NCI-H1092 (cell line): Measurements from ENCODE around the gene MRM2.

Experiments used
- DNase-seq: peaks from one replicate; lab custom pipeline; 2025; lab: John Stamatoyannopoulos, UW

MRM2 gene

DNA sequence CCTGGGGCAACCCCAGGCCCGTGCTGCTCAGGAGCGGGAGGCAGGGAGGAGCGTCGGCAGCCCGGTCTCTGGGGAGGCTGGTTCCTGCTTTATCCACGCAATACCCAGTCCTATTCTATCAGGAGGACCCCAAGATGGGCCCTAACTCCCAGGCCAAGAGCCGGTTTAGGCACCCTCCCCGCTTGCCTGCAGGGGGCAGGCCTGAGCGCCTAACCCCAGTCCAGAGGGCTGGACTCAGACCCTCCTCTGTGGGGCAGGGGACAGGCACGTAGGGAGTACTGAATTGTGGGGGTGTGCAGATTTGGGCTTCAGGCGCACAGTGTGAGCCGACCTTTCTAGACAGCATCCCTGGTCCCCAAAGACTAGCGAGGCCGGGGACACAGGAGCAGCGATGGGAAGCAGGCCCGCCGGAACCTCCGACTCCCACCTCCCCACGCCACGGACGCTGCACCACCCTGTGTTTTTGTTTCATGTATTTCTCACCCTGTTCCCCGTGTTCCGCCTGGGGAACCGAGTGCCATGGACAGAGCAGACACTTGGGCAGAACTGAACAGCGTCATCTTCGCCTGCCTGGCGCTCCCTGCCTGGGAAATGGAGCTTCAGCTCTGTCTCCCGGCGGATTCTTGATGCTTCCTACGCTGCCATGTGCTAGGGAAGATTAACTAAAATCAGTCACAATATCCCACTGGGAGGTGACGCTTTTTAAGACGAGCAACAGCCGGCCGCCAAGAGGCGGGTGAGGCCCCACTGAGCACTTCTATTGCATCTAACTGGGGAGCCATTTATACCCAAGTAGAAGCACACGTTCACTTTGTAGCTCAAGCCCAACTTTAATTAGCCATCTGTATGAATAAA is 5.4 kb upstream of the MRM2 start:
- DNase-seq: no peak

DNA sequence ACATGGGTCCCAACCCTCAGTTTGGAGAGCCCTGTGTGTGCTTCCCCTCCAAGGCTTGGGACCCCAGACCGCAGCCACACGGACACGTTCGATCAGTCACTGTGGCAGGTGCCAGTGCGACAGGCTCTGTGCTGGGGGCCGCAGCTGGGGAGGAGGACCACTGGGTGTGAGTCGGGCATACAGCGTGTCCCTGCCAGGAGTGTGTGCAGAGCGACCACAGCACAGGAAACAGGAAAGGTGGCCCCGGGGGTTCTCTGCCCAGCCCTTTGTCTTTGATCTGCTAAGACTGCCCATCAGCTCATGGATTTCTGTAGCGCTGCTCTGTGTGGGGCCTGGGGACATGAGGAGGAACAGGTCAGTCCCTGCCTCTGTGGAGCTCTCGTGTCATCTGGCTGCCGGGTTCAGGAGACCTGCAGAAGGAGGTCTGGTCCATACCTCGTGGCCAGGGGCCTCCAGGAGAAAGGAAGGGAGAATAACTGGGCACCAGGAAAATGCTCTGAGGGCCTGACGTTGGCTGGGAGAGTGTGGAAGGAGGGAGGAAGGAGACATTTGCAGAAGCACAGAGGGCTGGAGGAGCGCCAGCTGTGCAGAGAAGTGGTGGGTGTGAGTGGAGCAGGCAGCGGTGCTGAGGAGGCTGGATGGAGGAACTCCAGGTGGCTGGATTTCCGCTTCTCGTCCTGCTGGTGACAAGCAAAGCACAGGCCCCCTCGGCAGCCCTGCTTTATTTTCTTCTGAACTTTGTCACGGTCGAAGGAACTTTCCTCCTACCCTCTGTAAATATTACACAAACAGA is 4.1 kb upstream of the MRM2 start:
- no peak for DNase-seq

DNA sequence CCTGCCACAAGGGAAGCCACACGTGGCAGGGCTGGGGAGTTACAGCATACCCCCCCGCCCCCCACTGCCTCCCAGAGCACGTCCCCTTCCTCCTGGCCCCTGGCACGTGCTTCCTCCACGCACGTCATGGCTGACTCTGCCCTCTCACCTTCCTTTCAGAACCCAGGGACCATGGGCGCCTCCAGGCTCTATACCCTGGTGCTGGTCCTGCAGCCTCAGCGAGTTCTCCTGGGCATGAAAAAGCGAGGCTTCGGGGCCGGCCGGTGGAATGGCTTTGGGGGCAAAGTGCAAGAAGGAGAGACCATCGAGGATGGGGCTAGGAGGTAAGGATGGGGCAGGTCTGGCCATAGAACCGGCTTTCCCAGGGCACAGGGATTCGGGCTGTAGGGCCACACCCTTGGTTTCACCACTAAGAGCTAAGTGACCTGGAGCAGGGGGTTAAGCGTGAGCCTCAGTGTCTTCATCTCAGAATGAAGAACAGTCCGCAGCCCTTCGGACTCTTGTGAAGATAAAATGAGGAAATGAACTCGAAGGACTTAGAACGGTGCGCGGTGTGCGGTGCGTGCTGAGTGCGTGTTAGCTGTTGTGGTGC is 2.5 kb upstream of the MRM2 start:
- no peak for DNase-seq

DNA sequence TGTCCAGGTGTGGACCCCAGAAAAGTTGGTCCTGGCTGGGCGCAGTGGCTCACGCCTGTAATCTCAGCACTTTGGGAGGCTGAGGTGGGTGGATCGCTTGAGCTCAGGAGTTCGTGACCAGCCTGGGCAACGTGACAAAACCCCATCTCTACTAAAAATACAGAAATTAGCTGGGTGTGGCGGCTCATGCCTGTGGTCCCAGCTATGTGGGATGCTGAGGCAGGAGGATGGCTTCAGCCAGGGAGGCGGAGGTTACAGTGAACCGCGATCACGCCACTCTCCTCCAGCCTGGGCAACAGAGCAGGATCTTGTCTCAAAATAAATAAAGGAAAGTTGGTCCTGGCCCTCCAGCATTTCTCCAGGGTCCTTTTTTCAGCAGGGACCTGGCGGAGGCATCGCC is 1.5 kb upstream of the MRM2 start:
- DNase-seq: no peak

DNA sequence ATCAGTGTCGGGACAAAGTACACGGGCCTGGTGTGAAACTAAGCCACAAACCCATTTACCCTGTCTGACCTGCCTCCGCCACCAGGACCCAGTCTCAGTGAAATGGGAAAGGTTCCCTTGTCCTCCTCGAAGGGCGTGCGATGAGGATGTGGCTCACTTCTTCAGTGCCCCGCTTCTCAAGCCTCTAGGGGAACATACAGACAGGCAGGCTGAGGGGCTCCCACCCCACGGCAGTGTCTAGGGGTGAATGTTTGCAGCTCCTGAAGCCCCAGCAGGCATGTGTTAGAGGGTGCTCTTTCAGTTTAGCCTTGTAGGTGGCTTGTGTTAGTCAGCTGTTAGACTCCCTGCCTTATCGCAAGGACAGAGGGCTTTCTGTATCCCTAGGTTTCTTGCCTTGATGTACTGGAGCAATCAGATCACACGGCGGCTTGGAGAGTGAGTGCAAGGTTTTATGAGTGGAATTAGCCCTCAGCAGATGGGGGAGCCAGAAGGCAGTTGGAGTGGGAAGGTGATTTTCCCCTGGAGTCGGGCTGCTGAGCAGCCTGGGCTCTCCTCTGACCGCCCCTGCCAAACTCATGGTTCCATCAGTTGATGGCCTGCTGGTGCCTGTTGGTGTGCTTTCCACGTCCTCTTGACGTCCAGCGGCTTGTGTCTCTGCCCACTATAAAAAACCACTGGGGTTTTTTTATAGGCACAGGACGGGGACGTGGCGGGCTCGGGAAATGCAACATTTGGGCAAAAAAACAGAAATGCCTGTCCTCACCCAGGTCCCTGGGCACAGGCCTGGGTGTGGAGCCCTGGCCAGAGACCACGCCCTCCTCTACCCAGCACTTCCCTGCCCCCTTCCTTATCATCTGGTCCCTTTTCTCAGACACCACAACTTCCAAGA is 780 bp upstream of the MRM2 start:
- no peak for DNase-seq

DNA sequence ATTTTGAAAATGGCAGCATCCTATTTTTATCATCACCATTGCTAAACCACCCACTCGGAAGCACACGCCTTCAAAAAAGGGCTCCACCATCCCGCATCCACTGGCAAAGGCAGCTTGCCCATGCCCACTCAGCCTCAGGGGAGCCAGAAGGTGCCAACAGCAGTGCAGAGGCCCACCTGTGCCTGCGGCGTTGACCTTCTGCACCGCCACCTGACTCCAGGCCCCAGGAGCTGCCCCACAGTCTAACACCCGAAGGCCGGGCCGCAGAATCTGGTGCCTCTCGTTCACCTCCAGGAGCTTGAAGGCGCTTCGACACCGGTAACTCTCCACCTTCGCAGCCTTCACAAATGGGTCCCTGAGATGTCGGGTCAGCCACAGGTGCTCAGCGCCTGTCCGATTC is 2.8 kb downstream of the MRM2 start:
- no peak for DNase-seq

DNA sequence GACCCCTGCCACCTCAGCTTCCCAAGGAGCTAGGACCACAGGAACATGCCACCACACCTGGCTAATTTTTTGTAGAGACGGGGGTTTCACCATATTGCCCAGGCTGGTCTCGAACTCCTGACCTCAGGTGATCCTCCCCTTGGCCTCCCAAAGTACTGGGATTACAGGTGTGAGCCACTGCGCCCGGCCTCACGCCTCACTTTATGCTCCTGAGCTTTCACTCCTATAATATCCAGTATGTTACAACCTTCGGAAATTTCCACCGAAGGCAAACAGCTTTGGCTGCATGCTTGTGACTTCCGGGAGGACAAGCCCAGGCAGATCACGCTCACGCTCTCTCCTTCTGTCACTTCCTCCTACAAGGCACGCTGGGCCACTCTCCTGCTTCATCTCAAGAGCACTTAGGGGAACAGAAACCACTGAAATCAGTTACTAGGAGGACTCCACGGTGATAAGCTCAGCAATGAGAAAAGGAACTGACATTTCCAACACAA is 4.8 kb downstream of the MRM2 start:
- DNase-seq: no peak

DNA sequence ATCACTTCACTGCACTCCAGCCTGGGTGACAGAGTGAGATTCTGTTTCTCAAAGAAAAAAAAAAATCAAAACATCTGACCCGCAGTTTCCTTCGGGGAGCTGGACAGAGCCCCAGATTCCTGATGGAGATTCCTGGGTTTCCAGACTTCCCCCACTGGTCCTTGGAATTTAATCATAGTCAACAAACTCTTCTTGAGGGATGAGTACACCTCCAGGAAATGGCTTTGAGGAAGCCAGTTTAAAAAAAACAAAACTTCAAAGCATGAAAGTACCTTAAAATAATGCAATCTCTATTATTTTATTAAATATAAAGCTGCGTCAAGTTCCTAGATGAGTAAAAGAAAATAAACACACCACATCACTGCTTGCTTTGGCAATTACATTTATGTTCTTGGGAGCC is 8.1 kb downstream of the MRM2 start:
- DNase-seq: no peak

DNA sequence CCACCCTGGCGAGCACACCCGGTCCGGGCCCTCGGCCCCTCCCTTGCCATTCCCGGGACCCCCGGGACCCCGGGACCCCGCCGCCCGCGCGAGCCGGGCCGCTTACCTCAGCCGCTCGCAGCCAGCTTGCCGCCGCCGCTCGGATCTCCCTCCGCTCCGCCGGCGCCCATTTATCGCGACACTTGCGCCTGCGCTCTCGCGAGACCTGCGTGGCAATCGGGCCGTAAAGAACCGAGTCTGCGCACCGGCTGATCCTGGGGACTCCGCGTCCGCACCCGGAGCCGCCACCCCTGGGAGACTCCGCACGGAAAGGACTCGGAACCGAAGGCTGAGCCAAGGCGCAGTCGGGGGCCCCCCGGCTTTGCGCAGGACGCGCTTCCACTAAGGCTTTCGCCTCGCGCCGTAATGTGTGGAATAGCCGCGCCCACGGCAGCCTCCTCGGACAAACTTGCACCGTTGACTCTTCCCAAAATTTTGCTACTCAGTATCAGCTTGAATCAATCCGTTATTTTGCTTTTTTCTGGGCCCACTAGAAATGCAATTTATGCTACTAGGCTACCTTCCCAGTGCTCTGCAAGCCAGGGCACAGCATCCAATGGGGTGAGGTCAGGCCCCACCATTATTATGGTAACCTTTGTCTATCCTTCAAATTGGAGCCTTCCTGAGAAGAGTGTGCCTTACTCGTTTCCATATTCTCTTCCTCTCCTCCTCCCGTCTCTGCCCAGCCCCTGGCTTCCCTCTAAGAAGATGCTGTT is 9.1 kb downstream of the MRM2 start, which contains the start of gene MAD1L1:
Gene MAD1L1 (minus strand): TSS at position 180 of the 755 bp plus-strand sequence. CDS start 2,812 bp downstream, outside the sequence.
- DNase-seq: peak; percentile 95

DNA sequence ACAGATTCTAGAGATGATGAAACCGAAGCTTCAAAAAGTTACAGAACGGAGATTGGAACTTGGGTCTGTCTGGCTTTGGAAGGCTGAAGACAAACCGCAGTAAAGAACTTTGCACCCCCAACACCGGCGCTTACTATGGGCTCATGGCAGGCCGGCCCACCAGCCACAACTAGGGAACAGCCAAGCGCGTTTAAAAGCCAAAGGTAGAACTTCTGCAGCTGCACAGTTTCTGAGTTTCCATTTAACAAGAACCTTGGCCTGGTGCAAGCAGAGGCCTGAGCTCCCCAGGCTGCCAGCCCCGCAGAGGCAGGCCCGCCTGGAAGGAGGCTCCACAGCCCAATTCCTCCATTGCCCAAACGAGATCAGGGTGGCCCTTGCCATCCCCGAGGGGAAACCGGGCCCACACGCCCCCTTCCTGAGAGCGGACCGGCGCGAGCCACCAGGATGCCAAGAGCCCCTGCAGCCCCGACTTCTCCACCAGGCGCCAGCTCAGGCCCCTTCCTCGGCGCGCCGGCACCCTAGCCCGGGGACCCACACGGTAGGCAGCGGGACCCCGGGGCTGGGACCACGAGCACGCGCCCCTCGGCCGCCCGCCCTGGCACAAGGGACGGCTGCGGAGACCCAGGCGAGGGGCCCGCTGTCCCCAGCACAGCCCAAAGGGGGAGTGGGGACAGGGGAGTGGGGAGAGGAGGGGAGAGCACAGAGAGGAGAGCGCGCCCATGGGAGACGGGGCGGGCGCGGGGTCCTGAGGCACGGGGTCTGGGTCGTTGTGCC is 9.8 kb downstream of the MRM2 start:
- DNase-seq: no peak

DNA sequence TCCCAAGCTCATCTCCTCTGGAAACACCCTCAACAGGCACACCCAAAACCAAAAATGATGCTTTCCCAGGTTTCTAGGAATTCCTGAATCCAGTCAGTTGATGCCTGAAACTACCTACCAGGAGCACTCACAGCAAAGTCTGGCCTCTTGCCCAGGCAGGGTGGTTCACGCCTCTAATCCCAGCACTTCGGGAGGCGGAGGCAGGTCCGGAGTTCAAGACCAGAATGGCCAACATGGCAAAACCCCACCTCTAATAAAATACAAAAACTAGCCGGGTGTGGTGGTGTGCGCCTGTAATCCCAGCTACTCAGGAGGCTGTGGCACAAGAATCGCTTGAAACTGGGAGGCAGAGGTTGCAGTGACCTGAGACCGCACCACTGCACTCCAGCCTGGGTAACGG is 11.1 kb downstream of the MRM2 start:
- no peak for DNase-seq

DNA sequence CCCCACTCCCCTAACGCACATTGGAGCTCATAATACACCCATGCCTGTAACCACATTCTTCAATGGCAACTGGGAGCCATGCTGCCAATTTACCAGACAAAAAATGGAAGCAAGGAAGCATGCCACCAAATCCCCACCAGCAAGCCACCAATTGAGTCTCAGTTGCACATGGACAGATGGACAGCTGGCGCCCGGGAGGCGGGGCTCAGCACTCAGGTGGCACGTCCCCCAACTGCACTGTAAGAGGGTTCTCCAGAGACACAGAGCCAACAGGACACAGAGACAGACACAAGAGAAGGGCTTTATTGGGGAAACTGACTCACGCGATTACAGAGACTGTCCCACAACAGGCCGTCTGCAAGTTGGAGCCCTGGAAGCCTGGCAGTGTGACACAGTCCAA is 11.8 kb downstream of the MRM2 start:
- DNase-seq: no peak

DNA sequence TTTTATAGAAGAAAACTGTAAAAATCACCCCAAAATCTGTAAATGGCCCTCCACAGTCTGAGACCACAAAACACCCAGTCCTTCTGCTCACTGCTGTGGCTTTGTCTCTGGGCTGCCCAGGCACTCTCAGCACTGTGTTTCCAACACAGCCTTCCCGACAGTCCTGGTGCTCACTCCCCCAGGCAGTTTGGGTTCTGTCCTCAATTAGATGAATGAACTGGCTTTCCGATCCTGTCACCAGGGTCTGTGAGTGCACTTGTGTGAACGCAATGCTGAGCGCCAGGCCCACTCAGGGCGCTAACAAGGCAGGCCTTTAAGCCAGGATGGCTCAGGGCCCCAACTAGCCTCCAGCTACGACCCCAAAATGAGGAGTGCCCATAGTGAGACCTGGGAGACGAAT is 12.5 kb downstream of the MRM2 start:
- DNase-seq: no peak

DNA sequence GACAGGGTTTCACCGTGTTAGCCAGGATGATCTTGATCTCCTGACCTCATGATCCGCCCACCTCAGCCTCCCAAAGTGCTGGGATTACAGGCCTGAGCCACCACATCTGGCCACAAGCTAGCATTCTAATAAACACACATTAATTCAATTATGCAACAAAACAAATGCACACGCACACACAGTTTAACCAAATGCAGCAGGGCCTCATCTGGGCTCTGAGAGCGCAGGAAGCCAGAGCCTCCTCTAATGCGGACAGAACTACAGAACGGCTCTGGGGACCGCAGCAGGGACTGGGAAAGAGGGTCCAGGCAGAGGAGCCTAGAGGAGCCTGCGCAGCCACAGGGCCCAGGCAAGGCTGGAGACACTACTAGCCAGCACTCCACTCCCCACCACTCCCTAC is 13.1 kb downstream of the MRM2 start:
- DNase-seq: no peak

DNA sequence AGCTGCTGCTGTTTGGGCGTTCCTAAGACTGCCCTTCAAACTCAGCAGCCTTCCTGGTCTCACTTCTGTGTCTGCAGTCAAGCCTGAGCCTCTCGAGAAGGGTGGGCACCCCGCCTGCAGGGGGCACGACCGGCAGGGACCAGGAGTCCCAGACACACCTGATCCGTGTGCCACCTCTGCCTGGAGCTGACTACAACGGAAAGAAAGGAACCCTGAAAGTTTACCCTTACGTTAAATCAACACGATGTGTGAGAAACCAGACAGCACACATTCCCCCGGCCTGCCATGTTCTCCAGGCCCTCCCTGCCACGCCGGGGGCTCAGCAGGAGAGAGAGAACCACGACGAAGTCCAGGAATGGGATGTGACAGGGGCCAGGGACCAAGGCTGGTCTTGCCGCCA is 14.3 kb downstream of the MRM2 start:
- no peak for DNase-seq

DNA sequence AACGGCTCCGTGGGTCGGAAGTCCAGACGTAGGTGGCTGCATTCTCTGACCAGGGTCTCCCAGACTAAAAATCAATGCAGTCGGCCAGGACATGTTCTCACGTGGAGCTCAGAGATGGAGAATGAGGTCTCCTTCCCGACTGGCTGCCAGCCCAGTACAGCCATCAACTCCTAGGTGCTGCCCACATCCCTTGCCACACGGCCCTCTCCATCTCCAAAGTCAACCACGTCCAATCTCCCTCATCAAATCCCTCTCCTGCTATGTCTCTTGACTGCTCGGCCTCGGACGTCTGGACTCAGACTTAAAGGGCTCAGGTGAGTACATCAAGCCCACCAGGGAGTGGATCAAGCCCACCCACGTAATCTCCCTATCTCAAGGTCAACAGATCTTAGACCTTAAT is 16.2 kb downstream of the MRM2 start:
- no peak for DNase-seq

DNA sequence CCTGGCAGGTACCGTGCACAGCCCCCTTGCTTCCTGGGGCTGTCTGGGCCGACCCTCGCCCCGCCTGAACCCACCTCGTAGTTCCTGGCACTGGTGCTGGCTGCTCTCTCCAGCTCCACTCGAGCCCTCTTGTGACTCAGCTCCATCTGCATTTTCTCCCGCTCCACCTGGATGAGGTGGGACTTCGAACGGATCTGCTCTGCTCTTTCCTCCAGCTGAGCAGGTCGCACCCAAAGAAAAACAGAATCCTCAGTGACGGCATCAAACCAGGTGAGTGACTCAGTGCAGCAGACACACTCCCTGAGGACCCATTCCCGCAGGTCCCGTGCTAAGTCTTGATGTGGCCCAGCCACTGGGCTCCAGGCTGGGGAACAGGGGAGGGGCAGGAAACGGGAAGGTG is 16.7 kb downstream of the MRM2 start:
- no peak for DNase-seq

DNA sequence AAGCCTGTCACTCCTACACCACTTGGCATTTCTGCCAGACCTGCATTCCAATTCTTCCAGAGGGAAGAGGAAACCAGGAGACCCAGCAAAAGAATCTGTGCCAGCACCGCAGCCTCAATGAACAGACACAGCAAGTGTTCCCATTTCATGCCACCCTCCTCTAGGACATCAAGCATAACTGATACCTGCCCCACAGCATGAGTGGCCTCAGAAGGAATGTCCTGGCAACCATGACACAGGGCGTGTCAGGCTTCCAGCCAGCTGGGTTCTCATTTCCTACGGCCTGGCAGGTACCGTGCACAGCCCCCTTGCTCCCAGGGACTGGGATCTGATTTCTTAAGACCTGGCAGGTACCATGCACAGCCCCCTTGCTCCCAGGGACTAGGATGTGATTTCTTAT is 17.1 kb downstream of the MRM2 start:
- DNase-seq: no peak

DNA sequence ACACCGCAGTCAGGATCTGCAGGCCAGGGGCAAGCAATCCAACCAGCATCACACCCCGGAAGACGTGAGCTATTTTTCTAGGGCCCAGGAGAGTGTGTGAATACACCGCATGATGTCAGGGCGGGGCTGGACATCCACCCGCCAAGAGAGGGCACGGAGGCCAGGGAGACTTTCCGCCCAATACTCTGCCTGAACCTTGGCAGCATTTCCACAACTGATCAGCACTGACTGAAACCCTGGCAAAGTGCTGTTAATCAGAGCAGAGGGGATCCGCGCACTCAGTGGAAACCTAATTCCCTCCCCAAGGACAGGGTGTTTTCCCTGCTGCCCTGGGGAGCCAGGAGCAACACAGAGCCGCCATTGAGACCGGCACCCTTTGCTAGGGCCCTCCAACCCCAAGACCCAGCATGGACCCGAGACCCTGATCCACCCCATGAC is 17.5 kb downstream of the MRM2 start:
- no peak for DNase-seq

DNA sequence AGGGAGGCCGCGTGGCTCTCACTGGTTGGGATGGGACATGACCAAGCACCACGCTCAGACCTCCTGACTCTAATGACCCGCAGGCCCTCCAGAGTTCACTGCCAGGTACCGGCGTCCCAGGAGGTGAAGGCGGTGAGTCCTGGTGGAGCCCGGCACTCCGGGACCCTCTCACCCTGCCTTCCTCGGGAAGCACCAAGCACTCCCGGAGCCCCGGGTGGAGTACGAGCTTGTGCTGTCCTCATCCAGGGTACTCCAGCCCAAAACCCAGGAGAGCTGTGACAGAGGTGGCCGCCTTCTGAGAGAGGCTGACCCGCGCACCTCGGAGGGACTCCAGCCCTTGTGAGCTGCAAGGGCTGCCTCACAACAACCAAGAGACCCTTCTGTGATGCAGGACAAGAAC is 18.7 kb downstream of the MRM2 start:
- DNase-seq: no peak
